ENCODE results near the gene SNAP29. TPM values are rescaled to one million over a fixed set of nuclear protein-coding genes. Genes with fewer than 3 reads are reported as not detected.

The SNAP29 gene
- total and polyA plus RNA-seq, 2 experiments from 2014 or later: 8.2 to 22.9 TPM

DNA sequence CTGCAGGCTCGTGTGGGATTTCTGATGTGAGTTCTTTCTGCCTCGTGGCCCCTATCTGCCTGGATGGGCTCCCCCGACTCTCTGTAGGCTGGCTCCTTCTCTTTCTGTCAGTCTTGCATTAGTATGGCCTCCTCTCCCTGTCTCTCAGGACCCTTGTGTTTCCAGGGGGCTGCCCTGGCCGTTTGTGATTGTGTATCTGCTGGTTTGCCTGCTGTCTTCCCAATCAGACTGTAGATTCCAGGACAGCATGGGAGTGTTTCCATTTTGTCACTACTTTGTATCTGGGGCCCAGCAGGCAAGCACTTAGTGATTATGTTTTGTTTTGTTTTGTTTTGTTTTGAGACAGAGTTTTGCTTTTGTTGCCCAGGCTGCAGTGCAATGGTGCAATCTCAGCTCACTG, 25.6 kb downstream of the SNAP29 start (continued):
- TF ChIP-seq, protein P1, sequence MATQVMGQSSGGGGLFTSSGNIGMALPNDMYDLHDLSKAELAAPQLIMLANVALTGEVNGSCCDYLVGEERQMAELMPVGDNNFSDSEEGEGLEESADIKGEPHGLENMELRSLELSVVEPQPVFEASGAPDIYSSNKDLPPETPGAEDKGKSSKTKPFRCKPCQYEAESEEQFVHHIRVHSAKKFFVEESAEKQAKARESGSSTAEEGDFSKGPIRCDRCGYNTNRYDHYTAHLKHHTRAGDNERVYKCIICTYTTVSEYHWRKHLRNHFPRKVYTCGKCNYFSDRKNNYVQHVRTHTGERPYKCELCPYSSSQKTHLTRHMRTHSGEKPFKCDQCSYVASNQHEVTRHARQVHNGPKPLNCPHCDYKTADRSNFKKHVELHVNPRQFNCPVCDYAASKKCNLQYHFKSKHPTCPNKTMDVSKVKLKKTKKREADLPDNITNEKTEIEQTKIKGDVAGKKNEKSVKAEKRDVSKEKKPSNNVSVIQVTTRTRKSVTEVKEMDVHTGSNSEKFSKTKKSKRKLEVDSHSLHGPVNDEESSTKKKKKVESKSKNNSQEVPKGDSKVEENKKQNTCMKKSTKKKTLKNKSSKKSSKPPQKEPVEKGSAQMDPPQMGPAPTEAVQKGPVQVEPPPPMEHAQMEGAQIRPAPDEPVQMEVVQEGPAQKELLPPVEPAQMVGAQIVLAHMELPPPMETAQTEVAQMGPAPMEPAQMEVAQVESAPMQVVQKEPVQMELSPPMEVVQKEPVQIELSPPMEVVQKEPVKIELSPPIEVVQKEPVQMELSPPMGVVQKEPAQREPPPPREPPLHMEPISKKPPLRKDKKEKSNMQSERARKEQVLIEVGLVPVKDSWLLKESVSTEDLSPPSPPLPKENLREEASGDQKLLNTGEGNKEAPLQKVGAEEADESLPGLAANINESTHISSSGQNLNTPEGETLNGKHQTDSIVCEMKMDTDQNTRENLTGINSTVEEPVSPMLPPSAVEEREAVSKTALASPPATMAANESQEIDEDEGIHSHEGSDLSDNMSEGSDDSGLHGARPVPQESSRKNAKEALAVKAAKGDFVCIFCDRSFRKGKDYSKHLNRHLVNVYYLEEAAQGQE (IDR thresholded peaks at IDR 0.05; ENCODE audit: unreplicated experiment): no peak
- TF ChIP-seq ZNF331 (CRISPR knock-in tag; IDR thresholded peaks at IDR 0.05; ENCODE audit: low read depth) (no peak), JUNB (IDR thresholded peaks at IDR 0.05; ENCODE audit: unreplicated experiment) (no peak), CREB1 (CRISPR knock-in tag; IDR thresholded peaks at IDR 0.05; ENCODE audit: low read depth) (no peak)

DNA sequence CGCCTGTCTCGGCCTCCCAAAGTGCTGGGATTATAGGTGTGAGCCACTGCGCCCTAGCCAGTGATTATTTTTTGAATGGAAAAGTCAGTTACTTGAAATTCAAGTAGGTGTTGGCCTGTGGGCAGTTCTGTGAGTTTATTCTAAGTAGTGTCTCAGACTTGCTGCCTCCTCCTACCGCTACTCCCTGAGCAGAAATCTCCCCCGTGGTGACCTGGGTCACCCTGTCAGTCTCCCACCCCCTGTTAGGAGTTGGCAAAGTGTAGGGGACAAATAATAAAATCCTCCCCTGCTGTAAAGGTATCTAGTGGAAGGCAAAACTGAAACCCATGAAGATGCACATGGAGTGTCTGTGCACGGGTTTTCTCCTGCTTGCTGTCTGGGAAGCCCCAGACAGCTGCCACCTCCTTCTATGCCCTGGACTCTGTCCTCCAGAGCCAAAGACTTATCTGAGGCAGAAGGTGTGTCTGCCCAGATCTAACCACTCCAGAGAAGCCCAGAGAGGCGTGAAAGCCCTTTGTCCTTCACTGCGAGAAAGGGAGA, 26.3 kb downstream of the SNAP29 start:
- no peaks in the 10 kb centered on the region for H3K27me3 ChIP-seq (ENCODE audit: insufficient read depth)
- ATAC-seq (no peak), DNase-seq (ENCODE audit: low spot score) (no peak)
- no peak overlapping the region for H2AFZ ChIP-seq
- no peak overlapping the region for H3K27ac ChIP-seq (ENCODE audit: low read depth)
- H3K9me2 ChIP-seq (ENCODE audit: insufficient read depth): no peaks in the 10 kb centered on the region
- H4K20me1 ChIP-seq (replicated peaks; ENCODE audit: insufficient read depth): no peaks in the 10 kb centered on the region; the same call in 1 of the 2 replicates
- H3K4me3 ChIP-seq: no peak overlapping the region
- Mint-ChIP-seq H3K27me3 (ENCODE audit: insufficient read depth, low read depth, poor library complexity) (peaks cover 11% of the 10 kb centered on the region), H3K36me3 (ENCODE audit: low read depth) (peaks cover 16% of the 10 kb centered on the region), H3K27ac (no peak overlapping the region), H3K4me1 (no peaks in the 10 kb centered on the region), H3K9me3 (no peaks in the 10 kb centered on the region), H3K4me3 (no peak overlapping the region)
- H3K4me2 ChIP-seq: no peak overlapping the region
- H3K36me3 ChIP-seq (ENCODE audit: insufficient read depth): no peaks in the 10 kb centered on the region; the same call in 1 of the 2 replicates
- no peaks in the 10 kb centered on the region for H3K4me1 ChIP-seq (ENCODE audit: insufficient read depth)
- H3K79me2 ChIP-seq (replicated peaks; ENCODE audit: insufficient read depth): no peaks in the 10 kb centered on the region
- no peaks in the 10 kb centered on the region for H3F3A ChIP-seq (replicated peaks; ENCODE audit: low read depth)
- TF ChIP-seq ZNF331 (CRISPR knock-in tag; IDR thresholded peaks at IDR 0.05; ENCODE audit: low read depth) (no peak), EZH2 (IDR thresholded peaks at IDR 0.05; ENCODE audit: low read depth, unreplicated experiment) (no peak), NANOG (IDR thresholded peaks at IDR 0.05; ENCODE audit: borderline replicate concordance) (no peak)
- TF ChIP-seq, protein P2, sequence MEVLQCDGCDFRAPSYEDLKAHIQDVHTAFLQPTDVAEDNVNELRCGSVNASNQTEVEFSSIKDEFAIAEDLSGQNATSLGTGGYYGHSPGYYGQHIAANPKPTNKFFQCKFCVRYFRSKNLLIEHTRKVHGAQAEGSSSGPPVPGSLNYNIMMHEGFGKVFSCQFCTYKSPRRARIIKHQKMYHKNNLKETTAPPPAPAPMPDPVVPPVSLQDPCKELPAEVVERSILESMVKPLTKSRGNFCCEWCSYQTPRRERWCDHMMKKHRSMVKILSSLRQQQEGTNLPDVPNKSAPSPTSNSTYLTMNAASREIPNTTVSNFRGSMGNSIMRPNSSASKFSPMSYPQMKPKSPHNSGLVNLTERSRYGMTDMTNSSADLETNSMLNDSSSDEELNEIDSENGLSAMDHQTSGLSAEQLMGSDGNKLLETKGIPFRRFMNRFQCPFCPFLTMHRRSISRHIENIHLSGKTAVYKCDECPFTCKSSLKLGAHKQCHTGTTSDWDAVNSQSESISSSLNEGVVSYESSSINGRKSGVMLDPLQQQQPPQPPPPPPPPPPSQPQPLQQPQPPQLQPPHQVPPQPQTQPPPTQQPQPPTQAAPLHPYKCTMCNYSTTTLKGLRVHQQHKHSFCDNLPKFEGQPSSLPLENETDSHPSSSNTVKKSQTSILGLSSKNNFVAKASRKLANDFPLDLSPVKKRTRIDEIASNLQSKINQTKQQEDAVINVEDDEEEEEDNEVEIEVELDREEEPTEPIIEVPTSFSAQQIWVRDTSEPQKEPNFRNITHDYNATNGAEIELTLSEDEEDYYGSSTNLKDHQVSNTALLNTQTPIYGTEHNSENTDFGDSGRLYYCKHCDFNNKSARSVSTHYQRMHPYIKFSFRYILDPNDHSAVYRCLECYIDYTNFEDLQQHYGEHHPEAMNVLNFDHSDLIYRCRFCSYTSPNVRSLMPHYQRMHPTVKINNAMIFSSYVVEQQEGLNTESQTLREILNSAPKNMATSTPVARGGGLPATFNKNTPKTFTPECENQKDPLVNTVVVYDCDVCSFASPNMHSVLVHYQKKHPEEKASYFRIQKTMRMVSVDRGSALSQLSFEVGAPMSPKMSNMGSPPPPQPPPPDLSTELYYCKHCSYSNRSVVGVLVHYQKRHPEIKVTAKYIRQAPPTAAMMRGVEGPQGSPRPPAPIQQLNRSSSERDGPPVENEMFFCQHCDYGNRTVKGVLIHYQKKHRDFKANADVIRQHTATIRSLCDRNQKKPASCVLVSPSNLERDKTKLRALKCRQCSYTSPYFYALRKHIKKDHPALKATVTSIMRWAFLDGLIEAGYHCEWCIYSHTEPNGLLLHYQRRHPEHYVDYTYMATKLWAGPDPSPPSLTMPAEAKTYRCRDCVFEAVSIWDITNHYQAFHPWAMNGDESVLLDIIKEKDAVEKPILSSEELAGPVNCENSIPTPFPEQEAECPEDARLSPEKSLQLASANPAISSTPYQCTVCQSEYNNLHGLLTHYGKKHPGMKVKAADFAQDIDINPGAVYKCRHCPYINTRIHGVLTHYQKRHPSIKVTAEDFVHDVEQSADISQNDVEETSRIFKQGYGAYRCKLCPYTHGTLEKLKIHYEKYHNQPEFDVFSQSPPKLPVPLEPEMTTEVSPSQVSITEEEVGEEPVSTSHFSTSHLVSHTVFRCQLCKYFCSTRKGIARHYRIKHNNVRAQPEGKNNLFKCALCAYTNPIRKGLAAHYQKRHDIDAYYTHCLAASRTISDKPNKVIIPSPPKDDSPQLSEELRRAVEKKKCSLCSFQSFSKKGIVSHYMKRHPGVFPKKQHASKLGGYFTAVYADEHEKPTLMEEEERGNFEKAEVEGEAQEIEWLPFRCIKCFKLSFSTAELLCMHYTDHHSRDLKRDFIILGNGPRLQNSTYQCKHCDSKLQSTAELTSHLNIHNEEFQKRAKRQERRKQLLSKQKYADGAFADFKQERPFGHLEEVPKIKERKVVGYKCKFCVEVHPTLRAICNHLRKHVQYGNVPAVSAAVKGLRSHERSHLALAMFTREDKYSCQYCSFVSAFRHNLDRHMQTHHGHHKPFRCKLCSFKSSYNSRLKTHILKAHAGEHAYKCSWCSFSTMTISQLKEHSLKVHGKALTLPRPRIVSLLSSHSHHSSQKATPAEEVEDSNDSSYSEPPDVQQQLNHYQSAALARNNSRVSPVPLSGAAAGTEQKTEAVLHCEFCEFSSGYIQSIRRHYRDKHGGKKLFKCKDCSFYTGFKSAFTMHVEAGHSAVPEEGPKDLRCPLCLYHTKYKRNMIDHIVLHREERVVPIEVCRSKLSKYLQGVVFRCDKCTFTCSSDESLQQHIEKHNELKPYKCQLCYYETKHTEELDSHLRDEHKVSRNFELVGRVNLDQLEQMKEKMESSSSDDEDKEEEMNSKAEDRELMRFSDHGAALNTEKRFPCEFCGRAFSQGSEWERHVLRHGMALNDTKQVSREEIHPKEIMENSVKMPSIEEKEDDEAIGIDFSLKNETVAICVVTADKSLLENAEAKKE (CRISPR knock-in tag; IDR thresholded peaks at IDR 0.05): no peak
- TF ChIP-seq, protein P3, sequence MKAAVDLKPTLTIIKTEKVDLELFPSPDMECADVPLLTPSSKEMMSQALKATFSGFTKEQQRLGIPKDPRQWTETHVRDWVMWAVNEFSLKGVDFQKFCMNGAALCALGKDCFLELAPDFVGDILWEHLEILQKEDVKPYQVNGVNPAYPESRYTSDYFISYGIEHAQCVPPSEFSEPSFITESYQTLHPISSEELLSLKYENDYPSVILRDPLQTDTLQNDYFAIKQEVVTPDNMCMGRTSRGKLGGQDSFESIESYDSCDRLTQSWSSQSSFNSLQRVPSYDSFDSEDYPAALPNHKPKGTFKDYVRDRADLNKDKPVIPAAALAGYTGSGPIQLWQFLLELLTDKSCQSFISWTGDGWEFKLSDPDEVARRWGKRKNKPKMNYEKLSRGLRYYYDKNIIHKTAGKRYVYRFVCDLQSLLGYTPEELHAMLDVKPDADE (IDR thresholded peaks at IDR 0.05): no peak
- TF ChIP-seq, protein P4, sequence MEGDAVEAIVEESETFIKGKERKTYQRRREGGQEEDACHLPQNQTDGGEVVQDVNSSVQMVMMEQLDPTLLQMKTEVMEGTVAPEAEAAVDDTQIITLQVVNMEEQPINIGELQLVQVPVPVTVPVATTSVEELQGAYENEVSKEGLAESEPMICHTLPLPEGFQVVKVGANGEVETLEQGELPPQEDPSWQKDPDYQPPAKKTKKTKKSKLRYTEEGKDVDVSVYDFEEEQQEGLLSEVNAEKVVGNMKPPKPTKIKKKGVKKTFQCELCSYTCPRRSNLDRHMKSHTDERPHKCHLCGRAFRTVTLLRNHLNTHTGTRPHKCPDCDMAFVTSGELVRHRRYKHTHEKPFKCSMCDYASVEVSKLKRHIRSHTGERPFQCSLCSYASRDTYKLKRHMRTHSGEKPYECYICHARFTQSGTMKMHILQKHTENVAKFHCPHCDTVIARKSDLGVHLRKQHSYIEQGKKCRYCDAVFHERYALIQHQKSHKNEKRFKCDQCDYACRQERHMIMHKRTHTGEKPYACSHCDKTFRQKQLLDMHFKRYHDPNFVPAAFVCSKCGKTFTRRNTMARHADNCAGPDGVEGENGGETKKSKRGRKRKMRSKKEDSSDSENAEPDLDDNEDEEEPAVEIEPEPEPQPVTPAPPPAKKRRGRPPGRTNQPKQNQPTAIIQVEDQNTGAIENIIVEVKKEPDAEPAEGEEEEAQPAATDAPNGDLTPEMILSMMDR (conservative IDR thresholded peaks at IDR 0.05; ENCODE audit: low read depth in 2 of 2): no peak

Measured in GM23338 (cell line).